WTC11 (cell line): ENCODE measurements around the gene PLPP3.

Experiments used
- CTCF ChIP-seq: fragments of 200-600 bp; IDR thresholded peaks from 2 replicates; pipeline ENCODE4 v1.8.0; 2022; ENCODE audit warnings: antibody characterized with exemption
- E2F1 ChIP-seq: sonication (generic); formaldehyde crosslinking; IDR thresholded peaks from 2 replicates; pipeline ENCODE4 v1.8.0; 2022; ENCODE audit warnings: mild to moderate bottlenecking, missing genetic modification reagents

- no peak for TF ChIP-seq CTCF
- TF ChIP-seq E2F1, result no peak
Observed at GRCh38 chr1:56534130-56534651, 45.2 kb downstream of the PLPP3 start.
